ENCODE data around the gene RNASE11.
"Not testable (repeated sequence)": the region's sequence is repeated elsewhere in the genome, so short reads cannot be mapped to it uniquely, and the experiment has no call there.

RNASE11 gene

GRCh38 chr14:20587489-20588154 lies at the start of gene RNASE11:
Gene RNASE11 (minus strand): TSS chr14:20588001.
- FAIRE-seq: no peak

- FAIRE-seq: no peak
Observed at GRCh38 chr14:20632831-20633691, 45.3 kb upstream of the RNASE11 start.

DNA sequence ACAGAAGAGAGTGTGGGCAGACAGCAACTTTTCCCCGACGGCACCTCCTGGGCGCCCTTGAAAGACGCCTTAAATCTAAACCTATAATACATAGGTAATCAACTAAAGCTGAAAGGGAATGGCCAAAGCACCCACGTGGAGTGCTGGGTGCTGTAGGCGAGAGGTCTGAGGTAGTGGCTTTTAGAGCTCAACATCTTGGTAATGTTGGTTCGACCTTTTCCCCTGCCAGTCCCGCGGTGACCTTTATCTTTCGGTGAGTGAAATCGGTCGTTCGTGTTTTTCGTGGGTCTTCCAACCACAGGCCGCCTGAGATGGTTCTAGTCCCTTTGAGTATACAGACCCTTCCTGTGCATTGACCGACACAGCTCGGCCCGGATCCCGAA lies 44.6 kb upstream of the RNASE11 start:
- FAIRE-seq: no peak

GRCh38 chr14:20631880-20632389 lies 44.1 kb upstream of the RNASE11 start:
- FAIRE-seq: no peak

GRCh38 chr14:20631023-20631879 lies 43.5 kb upstream of the RNASE11 start:
- peak; percentile 79 for FAIRE-seq

GRCh38 chr14:20630340-20631022 lies 42.7 kb upstream of the RNASE11 start:
- no peak for FAIRE-seq

DNA sequence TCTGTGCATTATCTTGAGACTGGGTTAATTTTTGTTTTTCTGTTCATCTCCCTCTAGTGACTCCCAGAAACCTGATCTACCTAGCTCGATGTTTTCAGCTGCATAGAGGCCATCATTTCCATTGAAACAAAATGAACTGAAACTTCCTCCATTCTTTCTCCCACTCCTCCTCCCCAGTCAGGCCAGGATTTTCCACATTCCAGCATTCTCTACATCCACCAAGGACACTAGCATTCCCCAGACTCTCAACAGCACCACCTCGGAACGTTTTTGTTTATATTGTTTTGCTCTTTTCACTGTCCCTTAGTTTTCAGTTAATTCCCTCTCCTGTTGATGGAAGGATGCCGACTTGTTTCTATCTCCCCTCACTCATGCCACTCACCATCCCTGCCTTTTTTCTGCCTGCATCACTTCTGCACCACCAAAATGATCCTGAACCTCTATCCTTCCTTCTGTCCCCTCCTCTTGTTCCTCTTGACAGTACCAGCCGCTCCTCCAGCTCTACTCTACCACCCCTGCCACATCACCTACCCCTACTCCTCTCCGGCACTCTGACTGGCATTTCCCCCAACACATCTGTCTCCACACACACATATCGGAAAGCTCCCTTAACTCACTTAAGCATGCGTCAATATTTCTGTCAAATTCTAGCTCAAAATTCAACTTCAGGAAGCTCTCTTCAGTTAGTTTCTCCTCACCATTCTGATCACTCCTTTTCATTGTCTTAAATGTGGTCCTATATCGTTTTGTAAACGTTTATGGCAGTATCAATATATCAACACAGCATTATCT lies 40.5 kb upstream of the RNASE11 start:
- FAIRE-seq: no peak

GRCh38 chr14:20627346-20628027 lies 39.7 kb upstream of the RNASE11 start:
- FAIRE-seq: no peak

GRCh38 chr14:20626274-20626673 lies 38.5 kb upstream of the RNASE11 start:
- no peak for FAIRE-seq

GRCh38 chr14:20624495-20625070 lies 36.8 kb upstream of the RNASE11 start:
- FAIRE-seq: no peak

DNA sequence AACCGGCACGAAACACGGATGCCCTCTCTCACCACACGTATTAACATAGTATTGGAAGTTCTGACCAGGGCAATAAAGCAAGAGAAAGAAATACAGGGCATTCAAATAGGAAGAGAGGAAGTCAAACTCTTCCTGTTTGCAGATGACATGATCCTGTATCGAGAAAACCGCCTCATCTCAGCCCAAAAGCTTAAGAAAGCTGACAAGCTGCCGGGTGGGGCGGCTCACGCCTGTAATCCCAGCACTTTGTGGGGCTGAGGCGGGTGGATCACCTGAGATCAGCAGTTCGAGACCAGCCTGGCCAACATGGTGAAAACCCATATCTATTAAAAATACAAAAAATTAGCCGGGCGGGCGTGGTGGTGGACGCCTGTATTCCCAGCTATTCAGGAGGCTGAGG lies 36.0 kb upstream of the RNASE11 start:
- no peak for FAIRE-seq

DNA sequence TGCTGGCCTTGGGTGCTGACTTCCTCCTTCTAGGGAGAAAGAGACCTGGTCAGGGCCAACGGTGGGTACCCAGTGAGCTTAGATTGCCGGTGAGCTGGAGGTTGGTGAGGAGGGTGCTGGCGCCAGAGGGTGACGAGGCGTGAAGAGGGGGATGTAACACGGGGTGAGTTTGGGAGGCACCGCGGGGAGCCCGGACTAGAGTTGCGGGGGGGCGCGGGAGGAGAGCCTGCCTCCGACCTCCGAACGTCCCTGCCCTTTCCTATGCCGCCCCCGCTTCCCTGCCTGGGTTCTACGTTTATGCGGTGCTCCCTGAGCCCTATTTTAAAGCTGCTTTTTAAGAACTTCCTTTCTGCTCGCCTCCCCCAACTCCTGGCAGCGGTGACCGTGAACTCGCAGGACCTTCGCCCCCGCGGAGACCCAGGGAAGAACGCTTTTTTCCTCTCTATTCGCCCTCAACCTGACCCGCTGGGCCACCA lies 35.1 kb upstream of the RNASE11 start:
- no peak for FAIRE-seq

- FAIRE-seq: no peak
Observed at GRCh38 chr14:20620798-20621478, 33.1 kb upstream of the RNASE11 start.

GRCh38 chr14:20619688-20620087 lies 31.9 kb upstream of the RNASE11 start:
- not testable (repeated sequence) for FAIRE-seq

DNA sequence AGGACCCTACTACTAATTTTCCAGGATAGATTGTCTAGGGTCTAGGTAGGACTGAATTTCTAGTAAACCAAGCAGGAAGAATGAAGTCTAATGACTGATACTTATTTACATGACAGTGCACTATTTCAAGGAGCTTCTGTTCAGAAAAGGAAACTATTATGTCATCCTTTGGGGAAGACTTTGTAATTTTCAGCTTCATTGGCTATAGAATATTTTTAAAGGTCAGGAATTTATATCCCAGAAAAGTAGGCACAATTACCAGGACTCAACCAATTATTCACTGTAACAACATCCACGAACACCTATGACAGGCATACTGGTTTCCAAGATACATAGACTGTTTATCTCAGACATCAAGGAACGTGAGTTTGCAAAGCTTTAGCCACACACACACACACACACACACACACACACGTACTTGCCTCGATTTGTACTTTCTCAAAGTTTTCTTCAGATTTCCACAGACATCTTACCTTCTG lies 30.5 kb upstream of the RNASE11 start:
- no peak for FAIRE-seq

DNA sequence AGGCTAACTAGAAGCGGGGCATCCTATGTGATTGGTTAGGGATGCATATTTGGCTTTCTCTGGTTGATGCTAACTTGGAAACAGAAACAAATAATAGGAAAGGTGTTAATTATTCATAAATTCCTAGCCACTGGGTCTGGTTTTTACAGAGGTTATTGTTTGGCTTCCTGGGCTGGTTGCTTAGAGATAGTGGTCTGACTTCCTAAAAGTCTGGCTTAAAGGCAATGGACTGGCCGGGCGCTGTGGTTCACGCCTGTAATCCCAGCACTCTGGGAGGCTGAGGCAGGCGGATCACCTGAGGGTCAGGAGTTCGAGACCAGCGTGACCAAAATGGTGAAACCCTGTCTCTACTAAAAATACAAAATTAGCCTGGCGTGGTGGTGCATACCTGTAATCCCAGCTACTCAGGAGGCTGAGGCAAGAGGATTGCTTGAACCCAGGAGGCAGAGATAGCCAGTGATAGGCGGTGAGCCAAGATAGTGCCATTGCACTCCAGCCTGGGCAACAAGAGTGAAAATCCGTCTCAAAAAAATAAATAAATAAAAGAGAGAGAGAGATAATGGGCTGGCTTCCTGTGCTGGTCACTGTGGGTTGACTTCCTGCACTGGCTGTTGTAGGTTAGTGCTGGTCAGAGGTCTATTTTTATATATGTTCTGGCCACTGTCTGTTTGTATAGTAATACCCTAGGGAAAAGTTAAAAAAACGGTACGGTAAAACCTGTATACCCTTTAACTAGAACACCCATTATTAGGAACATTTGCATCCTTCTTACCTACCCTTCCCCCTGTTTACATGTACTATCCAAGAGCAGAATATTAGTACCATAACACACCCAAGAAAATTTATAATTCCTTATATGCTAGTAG lies 29.6 kb upstream of the RNASE11 start:
- FAIRE-seq: no peak

DNA sequence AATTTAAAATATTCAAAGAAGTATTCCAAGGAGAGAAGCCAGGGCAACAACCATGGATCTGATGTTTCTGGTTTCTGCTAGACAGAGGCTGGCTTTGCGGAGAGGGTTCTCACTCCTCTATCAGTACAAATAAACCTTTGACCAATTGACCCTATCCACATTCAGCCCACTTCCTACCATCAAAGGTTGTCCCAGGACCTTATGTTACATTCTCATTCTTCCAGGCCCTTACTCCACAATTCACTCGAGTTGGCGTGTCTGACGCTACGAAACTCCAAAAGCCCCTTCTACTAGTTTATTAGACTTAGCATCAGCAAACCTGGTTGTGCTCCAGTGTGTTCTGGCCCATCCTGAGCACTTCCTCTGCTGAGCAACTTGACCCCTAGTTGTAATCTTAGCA lies 28.2 kb upstream of the RNASE11 start:
- no peak for FAIRE-seq

DNA sequence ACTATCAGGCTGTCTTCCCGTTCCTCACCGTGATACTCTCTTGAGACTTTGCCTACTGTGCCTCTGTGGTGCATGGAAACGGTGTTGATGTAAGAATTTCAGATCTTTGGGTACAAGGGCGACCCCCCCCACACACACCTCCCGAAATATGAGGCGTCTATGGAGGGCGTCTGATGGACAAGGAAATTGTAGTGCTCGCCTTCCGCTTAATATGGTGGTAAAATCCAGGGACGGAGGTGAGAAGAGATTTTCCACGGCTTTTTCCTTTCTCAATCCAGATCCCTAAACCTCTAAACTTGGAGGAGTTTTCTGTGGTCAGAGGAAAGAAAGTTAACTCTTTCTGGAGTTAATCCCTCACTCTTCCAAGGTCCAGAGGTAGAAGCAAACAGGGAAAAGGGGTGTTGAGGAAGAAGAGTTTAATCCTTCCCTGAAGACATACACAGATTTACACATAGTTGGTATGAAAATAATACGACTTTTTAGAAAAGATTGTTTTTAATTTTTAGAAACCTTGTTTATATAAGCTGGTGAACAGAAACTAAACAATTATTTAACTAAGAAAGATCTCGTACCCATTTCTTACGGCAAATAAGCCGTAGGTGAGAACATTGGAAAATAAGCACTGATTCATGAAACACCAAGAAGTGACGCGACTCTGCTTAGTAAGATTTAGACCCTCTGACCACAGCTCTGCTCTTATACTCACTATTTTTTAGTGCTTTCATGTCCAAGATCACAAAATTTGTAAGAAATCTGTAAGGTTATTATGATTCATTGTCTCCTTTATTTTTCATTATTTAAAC lies 26.4 kb upstream of the RNASE11 start:
- no peak for FAIRE-seq
